Mucosa of stomach (tissue), 1 donor: ENCODE results near the gene FAM98C.
A peak's percentile ranks its signal among the peaks of the same experiment; 100 is the strongest.

Experiments used
- H3K27me3 ChIP-seq: one replicate; pipeline ENCODE4 v1.7.0; 2013; ENCODE audit warnings: mild to moderate bottlenecking, low read length; ENCODE audit not compliant: control insufficient read depth, insufficient read depth
- H3K36me3 ChIP-seq: one replicate; pipeline ENCODE4 v1.7.0; 2013; ENCODE audit warnings: low read length; ENCODE audit not compliant: control insufficient read depth, insufficient read depth
- H3K4me1 ChIP-seq: one replicate; pipeline ENCODE4 v1.7.0; 2013; ENCODE audit warnings: mild to moderate bottlenecking, low read length; ENCODE audit not compliant: control insufficient read depth, insufficient read depth
- H3K4me3 ChIP-seq: one replicate; pipeline ENCODE4 v1.7.0; 2013; ENCODE audit warnings: low read length
- H3K9ac ChIP-seq: one replicate; pipeline ENCODE4 v1.7.0; 2013; ENCODE audit warnings: mild to moderate bottlenecking, low read length, moderate library complexity
- H3K9me3 ChIP-seq: one replicate; pipeline ENCODE4 v1.7.0; 2013; ENCODE audit warnings: mild to moderate bottlenecking, low read length, moderate library complexity; ENCODE audit not compliant: control insufficient read depth
- donor health status: Pancreatic carcinoma.

Gene FAM98C

GRCh38 chr19:38389957-38390924, 12.7 kb upstream of the FAM98C start:
- Histone ChIP-seq H3K36me3 (no peaks in the 10 kb centered on the region), H3K9ac (no peak overlapping the region), H3K9me3 (no peaks in the 10 kb centered on the region), H3K4me3 (no peak overlapping the region), H3K27me3 (peaks cover 45% of the 10 kb centered on the region), H3K4me1 (peaks cover 41% of the 10 kb centered on the region)

- H3K27me3 ChIP-seq, result peaks cover 51% of the 10 kb centered on the region
- H3K36me3 ChIP-seq, result no peaks in the 10 kb centered on the region
- no peak overlapping the region for H3K4me3 ChIP-seq
- no peak overlapping the region for H3K9ac ChIP-seq
- H3K9me3 ChIP-seq, result no peaks in the 10 kb centered on the region
- peaks cover 35% of the 10 kb centered on the region for H3K4me1 ChIP-seq
These were observed 10.9 kb upstream of the FAM98C start for GRCh38 chr19:38391911-38392464.

- Histone ChIP-seq H3K9ac (no peak overlapping the region), H3K4me3 (no peak overlapping the region), H3K36me3 (no peaks in the 10 kb centered on the region), H3K4me1 (peaks cover 29% of the 10 kb centered on the region), H3K27me3 (peaks cover 55% of the 10 kb centered on the region), H3K9me3 (no peaks in the 10 kb centered on the region)
These were observed 10.1 kb upstream of the FAM98C start for GRCh38 chr19:38392707-38393308.

GRCh38 chr19:38394488-38394887, 8.4 kb upstream of the FAM98C start:
- Histone ChIP-seq H3K27me3 (peaks cover 47% of the 10 kb centered on the region), H3K9ac (no peak overlapping the region), H3K9me3 (no peaks in the 10 kb centered on the region), H3K4me3 (no peak overlapping the region), H3K4me1 (peaks cover 17% of the 10 kb centered on the region), H3K36me3 (no peaks in the 10 kb centered on the region)

GRCh38 chr19:38395381-38396114, 7.3 kb upstream of the FAM98C start:
- H3K4me3 ChIP-seq, result peak overlapping the region; percentile 4
- H3K27me3 ChIP-seq, result peaks cover 42% of the 10 kb centered on the region
- no peaks in the 10 kb centered on the region for H3K9me3 ChIP-seq
- peak overlapping the region; percentile 22 for H3K9ac ChIP-seq
- H3K36me3 ChIP-seq, result no peaks in the 10 kb centered on the region
- H3K4me1 ChIP-seq, result peaks cover 17% of the 10 kb centered on the region

GRCh38 chr19:38399081-38399480, 3.8 kb upstream of the FAM98C start:
- no peaks in the 10 kb centered on the region for H3K9me3 ChIP-seq
- H3K9ac ChIP-seq, result no peak overlapping the region
- H3K4me1 ChIP-seq, result peaks cover 26% of the 10 kb centered on the region
- no peaks in the 10 kb centered on the region for H3K36me3 ChIP-seq
- no peak overlapping the region for H3K4me3 ChIP-seq
- H3K27me3 ChIP-seq, result peaks cover 39% of the 10 kb centered on the region

GRCh38 chr19:38399537-38399936, 3.4 kb upstream of the FAM98C start:
- Histone ChIP-seq H3K9me3 (no peaks in the 10 kb centered on the region), H3K9ac (no peak overlapping the region), H3K36me3 (no peaks in the 10 kb centered on the region), H3K27me3 (peaks cover 35% of the 10 kb centered on the region), H3K4me1 (peaks cover 25% of the 10 kb centered on the region), H3K4me3 (no peak overlapping the region)

- Histone ChIP-seq H3K36me3 (no peaks in the 10 kb centered on the region), H3K4me1 (peaks cover 17% of the 10 kb centered on the region), H3K27me3 (peaks cover 27% of the 10 kb centered on the region), H3K9ac (no peak overlapping the region), H3K9me3 (no peaks in the 10 kb centered on the region), H3K4me3 (no peak overlapping the region)
These were observed 2.5 kb upstream of the FAM98C start for GRCh38 chr19:38400361-38400760.

GRCh38 chr19:38401148-38401547, 1.7 kb upstream of the FAM98C start:
- Histone ChIP-seq H3K4me1 (peaks cover 17% of the 10 kb centered on the region), H3K9ac (no peak overlapping the region), H3K4me3 (no peak overlapping the region), H3K36me3 (no peaks in the 10 kb centered on the region), H3K27me3 (peaks cover 21% of the 10 kb centered on the region), H3K9me3 (no peaks in the 10 kb centered on the region)

- Histone ChIP-seq H3K4me3 (no peak overlapping the region), H3K4me1 (peaks cover 17% of the 10 kb centered on the region), H3K36me3 (no peaks in the 10 kb centered on the region), H3K9ac (peak overlapping the region; percentile 65), H3K27me3 (peaks cover 6% of the 10 kb centered on the region), H3K9me3 (no peaks in the 10 kb centered on the region)
These were observed 298 bp upstream of the FAM98C start for GRCh38 chr19:38402623-38402966.

GRCh38 chr19:38404858-38405257, 2.0 kb downstream of the FAM98C start:
- Histone ChIP-seq H3K9me3 (no peaks in the 10 kb centered on the region), H3K36me3 (no peaks in the 10 kb centered on the region), H3K4me3 (no peak overlapping the region), H3K27me3 (no peaks in the 10 kb centered on the region), H3K9ac (no peak overlapping the region), H3K4me1 (peaks cover 17% of the 10 kb centered on the region)

- Histone ChIP-seq H3K27me3 (no peaks in the 10 kb centered on the region), H3K9me3 (no peaks in the 10 kb centered on the region), H3K36me3 (no peaks in the 10 kb centered on the region), H3K9ac (no peak overlapping the region), H3K4me1 (peaks cover 17% of the 10 kb centered on the region), H3K4me3 (no peak overlapping the region)
These were observed 2.4 kb downstream of the FAM98C start for GRCh38 chr19:38405276-38405675.
